Measurements from ENCODE around the gene AKR1C4. TPM values are rescaled to one million over a fixed set of nuclear protein-coding genes. Genes with fewer than 3 reads are reported as not detected.

The AKR1C4 gene
- not detected for total RNA-seq
- not detected for polyA plus RNA-seq
- long read RNA-seq, donor 1 = 0 reads
- long read RNA-seq, donor 2 = 0 reads

DNA sequence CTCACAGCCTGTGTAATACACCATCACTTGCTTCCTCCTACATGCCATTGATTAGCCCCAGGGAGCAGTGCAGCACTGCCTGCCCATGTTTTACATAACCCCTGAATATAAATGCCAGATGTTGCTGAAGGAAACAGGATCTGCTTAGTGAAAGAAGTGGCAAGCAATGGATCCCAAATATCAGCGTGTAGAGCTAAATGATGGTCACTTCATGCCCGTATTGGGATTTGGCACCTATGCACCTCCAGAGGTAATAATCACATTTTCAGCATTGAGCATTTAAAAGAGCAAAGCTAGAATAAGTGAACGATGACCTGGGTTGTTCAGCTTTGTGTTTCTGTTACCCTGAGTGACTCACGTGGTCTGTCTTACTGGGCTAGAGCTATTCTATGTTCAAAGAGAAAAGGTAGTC lies at the start of gene AKR1C4:
Gene AKR1C4, plus strand, starts transcription at position 136 of the 412 bp plus-strand sequence. Its CDS starts 31 bp downstream, at position 167.
- Histone ChIP-seq H3K4me1 (no peaks in the 10 kb centered on the region), H3K27me3 (replicated peaks in 1 of 7) (no peaks in the 10 kb centered on the region), H3K9me3 (peaks cover 0 to 7% (median under 1%) of the 10 kb centered on the region in 8 donors), H3K36me3 (no peaks in the 10 kb centered on the region), H3K27ac (no peak within 1 kb of the TSS), H3K4me3 (no peak within 1 kb of the TSS)
- WGBS, 5 donors = 79 to 92% (median 89%) methylated on average over 4 of the region's 4 CpGs
- intact Hi-C loops (cut with DNase I; ENCODE audit: low total_unique reads) = no loop called here
- no peak for DNase-seq
- TF ChIP-seq POLR2AphosphoS5 (IDR thresholded peaks at IDR 0.05) (no peak), CTCF (IDR thresholded peaks at IDR 0.05 in 8 of 11, conservative IDR thresholded peaks at IDR 0.05 in 3 of 11) (no peak), POLR2A (IDR thresholded peaks at IDR 0.05) (no peak)

DNA sequence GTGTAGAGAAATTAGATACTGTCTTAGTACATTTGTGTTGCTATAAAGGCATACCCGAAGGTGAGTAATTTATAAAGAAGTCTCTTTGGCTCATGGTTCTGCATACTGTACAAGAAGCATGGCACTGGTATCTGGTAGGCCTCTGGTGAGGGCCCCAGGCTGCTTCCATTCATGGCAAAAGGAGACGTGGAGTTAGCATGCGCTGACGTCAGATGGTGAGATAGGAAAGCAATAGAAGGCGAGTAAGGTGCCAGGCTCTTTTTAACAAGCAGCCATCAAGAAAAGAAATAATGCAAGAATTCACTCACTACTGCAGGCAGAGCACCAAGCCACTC lies 49.8 kb upstream of the AKR1C4 start:
- H3K27me3 ChIP-seq (replicated peaks in 1 of 7) = no peaks in the 10 kb centered on the region

DNA sequence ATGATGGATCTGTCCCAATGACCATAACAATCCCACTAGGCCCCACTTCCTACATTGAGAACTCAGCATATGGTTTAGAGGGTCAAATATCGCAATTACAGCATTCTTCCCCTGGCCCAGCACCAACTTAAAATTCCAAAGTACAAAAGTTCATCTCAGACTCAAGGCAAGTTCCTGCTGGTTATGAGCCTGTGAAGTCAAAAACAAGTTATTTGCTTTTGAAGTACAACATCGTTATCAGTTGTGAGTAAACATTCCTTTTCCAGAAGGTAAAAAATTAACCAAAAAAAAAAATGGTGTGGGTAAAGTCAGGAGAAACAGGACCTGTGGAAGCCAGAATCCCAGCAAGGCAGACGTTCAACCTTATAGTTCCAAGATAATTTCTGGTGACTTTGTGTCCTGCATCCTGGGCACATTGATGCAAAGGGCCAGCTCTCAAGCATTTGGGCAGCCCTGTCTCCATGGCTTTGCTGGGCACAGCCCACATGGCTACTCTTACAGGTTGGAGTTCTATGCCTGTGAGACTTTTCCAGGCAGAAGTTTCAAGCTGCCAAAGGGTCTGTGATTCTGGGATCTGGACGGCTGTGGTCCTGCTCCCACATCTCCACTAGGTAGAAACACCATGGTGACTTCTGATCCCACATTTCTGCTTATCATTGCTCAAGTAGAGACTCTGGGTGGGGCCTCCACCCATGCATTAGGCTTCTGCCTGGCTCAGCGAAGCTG lies 49.2 kb upstream of the AKR1C4 start:
- no peak for DNase-seq
- H3K9me3 ChIP-seq = peaks cover 0 to 34% (median 11%) of the 10 kb centered on the region in 8 donors
- H3K4me1 ChIP-seq = no peaks in the 10 kb centered on the region
- no peak overlapping the region for H3K4me3 ChIP-seq
- TF ChIP-seq CTCF (IDR thresholded peaks at IDR 0.05 in 8 of 11, conservative IDR thresholded peaks at IDR 0.05 in 3 of 11) (no peak), POLR2AphosphoS5 (IDR thresholded peaks at IDR 0.05) (no peak), POLR2A (IDR thresholded peaks at IDR 0.05) (no peak)
- H3K27ac ChIP-seq = peak overlapping the region in 1 of 8 donors; percentile 21
- intact Hi-C loops (cut with DNase I; ENCODE audit: low total_unique reads) = no loop called here
- H3K27me3 ChIP-seq (replicated peaks in 1 of 7) = no peaks in the 10 kb centered on the region
- H3K36me3 ChIP-seq = no peaks in the 10 kb centered on the region
- 75 to 83% (median 79%) methylated on average over 5 of the region's 5 CpGs for WGBS, 5 donors

More for the DNA sequence above, 49.8 kb upstream of the AKR1C4 start:
- intact Hi-C loops (cut with DNase I; ENCODE audit: low total_unique reads) = no loop called here
- TF ChIP-seq CTCF (IDR thresholded peaks at IDR 0.05 in 8 of 11, conservative IDR thresholded peaks at IDR 0.05 in 3 of 11) (no peak), POLR2AphosphoS5 (IDR thresholded peaks at IDR 0.05) (no peak), POLR2A (IDR thresholded peaks at IDR 0.05) (no peak)
- H3K9me3 ChIP-seq = peaks cover 0 to 31% (median 11%) of the 10 kb centered on the region in 8 donors
- H3K4me3 ChIP-seq = no peak overlapping the region
- H3K36me3 ChIP-seq = no peaks in the 10 kb centered on the region
- WGBS, 5 donors = 81 to 87% (median 82%) methylated on average over 5 of the region's 5 CpGs
- no peak overlapping the region for H3K27ac ChIP-seq
- DNase-seq = no peak
- H3K4me1 ChIP-seq = no peaks in the 10 kb centered on the region

DNA sequence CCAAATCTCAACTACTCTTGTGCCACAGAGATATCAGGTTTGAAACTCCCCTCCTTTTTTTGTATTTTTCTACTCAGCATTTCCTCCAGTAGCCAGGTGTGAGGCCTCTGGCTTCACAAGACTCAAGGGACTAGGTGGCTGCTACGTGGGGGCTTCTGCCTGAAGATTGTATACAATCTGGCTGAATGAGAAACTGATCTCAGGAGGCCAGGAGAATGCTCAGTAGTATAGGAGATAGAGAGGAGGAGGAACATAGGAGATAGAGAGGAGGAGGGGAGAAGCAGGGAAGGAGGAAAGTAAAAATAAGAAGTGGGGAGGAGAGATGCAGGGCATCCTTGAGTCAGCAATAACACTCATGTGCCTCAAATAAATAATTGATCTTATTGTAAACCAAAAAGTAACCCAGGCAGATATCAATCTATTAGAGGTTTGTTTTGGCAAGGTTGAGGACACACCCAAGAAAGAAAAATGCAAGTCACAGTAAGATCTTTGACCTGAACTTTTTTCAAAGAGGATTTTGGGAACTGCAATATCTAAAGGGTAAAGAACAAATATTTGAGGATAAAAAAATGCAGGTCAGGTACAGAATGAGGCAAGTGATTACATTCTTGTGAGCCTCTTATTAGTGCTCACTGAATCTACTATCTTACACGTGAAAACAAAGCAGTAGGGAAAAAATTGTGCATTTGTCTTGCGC lies 48.5 kb upstream of the AKR1C4 start:
- no peak for DNase-seq
- H3K4me3 ChIP-seq = no peak overlapping the region
- intact Hi-C loops (cut with DNase I; ENCODE audit: low total_unique reads) = no loop called here
- no peaks in the 10 kb centered on the region for H3K4me1 ChIP-seq
- WGBS, 5 donors = 51 to 73% (median 67%) methylated on average over 3 of the region's 3 CpGs
- no peaks in the 10 kb centered on the region for H3K27me3 ChIP-seq (replicated peaks in 1 of 7)
- H3K9me3 ChIP-seq = peaks cover 0 to 35% (median 11%) of the 10 kb centered on the region in 8 donors
- TF ChIP-seq POLR2A (IDR thresholded peaks at IDR 0.05) (no peak), CTCF (IDR thresholded peaks at IDR 0.05 in 8 of 11, conservative IDR thresholded peaks at IDR 0.05 in 3 of 11) (no peak), POLR2AphosphoS5 (IDR thresholded peaks at IDR 0.05) (no peak)
- H3K36me3 ChIP-seq = no peaks in the 10 kb centered on the region
- H3K27ac ChIP-seq = no peak overlapping the region
